Endothelial cell of umbilical vein (primary cell): ENCODE results near the gene RAB43. TPM values are rescaled to one million over a fixed set of nuclear protein-coding genes. Genes with fewer than 3 reads are reported as not detected.

Experiments used
- BruUV-seq: library from RNA; stranded (reverse); fragments of 400-500 nt; replicated peaks from 2 replicates; lab custom pipeline; 2021; lab: Mats Ljungman, UMichigan
- CTCF ChIA-PET: fragments of 300-600, 350-600 bp; sonication (Branson Sonifier 250); formaldehyde crosslinking; loops from one replicate; lab custom pipeline; 2021; ENCODE audit warnings: antibody characterized with exemption, inconsistent platforms; lab: Charles Lee
- POLR2A ChIA-PET: fragments of 300-600, 350-600 bp; sonication (Branson Sonifier 250); formaldehyde crosslinking; loops from one replicate; lab custom pipeline; 2021; ENCODE audit warnings: antibody characterized with exemption, inconsistent platforms; lab: Charles Lee
- DNase-seq: peaks from one replicate; pipeline ENCODE4 v3.0.0-alpha.2; 2011; ENCODE audit warnings: low read depth, low spot score
- FAIRE-seq: peaks from 2 replicates; lab custom pipeline; 2011; peaks lifted over from hg19 to GRCh38; lab: Jason Lieb, UNC
- H2AFZ ChIP-seq: 2 replicates; pipeline ENCODE4 v1.6.0; 2012; ENCODE audit warnings: low read depth, low read length, control low read depth, inconsistent platforms
- H3K27ac ChIP-seq: 2 replicates; pipeline ENCODE4 v1.5.1; 2011; ENCODE audit warnings: low read depth, mild to moderate bottlenecking, control low read depth, low read length, moderate library complexity; ENCODE audit not compliant: insufficient read depth
- H3K27me3 ChIP-seq, 2 experiments: 2 replicates each; pipeline versions ENCODE4 v1.6.0 to v1.6.1; 2011; ENCODE audit warnings: low read length in 2 of 2, mixed read lengths in 1 of 2; ENCODE audit not compliant: control insufficient read depth in 2 of 2, insufficient read depth in 2 of 2
- H3K36me3 ChIP-seq, 2 experiments: 2 replicates in 1 of 2; 3 replicates in 1 of 2; pipeline ENCODE4 v1.5.1; 2011; ENCODE audit warnings: low read length in 2 of 2, mild to moderate bottlenecking in 1 of 2, moderate library complexity in 1 of 2; ENCODE audit not compliant: control insufficient read depth in 2 of 2, insufficient read depth in 2 of 2; ENCODE audit errors: extremely low read depth in 1 of 2
- H3K4me1 ChIP-seq: 3 replicates; pipeline ENCODE4 v1.5.1; 2011; ENCODE audit warnings: mild to moderate bottlenecking, low read length; ENCODE audit not compliant: control insufficient read depth, insufficient read depth; ENCODE audit errors: extremely low read depth
- H3K4me2 ChIP-seq: 2 replicates; pipeline ENCODE4 v1.6.1; 2011; ENCODE audit warnings: low read length, control low read depth, mixed read lengths; ENCODE audit not compliant: insufficient read depth
- H3K4me3 ChIP-seq, 3 experiments: fragments of 200-600 bp in 1 of 3; sonication (generic), shearing (Covaris generic) in 1 of 3; replicated peaks in 1 of 3; 2 replicates each; pipeline ENCODE4 v1.5.1; 2011 to 2016; ENCODE audit warnings: control low read depth in 3 of 3, low read length in 3 of 3, mild to moderate bottlenecking in 2 of 3, inconsistent platforms in 1 of 3, low read depth in 1 of 3, moderate library complexity in 1 of 3; ENCODE audit not compliant: insufficient read depth in 1 of 3
- H3K79me2 ChIP-seq: 2 replicates; pipeline ENCODE4 v1.6.0; 2012; ENCODE audit warnings: low read length, inconsistent platforms; ENCODE audit not compliant: control insufficient read depth, insufficient read depth
- H3K9ac ChIP-seq: replicated peaks from 2 replicates; pipeline ENCODE3; 2011; ENCODE audit warnings: low read length, control low read depth; ENCODE audit not compliant: insufficient read depth; ENCODE audit errors: extremely low read depth
- H3K9me1 ChIP-seq: replicated peaks from 3 replicates; pipeline ENCODE4 v1.6.0; 2011; ENCODE audit warnings: mild to moderate bottlenecking, low read length; ENCODE audit not compliant: control insufficient read depth, insufficient read depth; ENCODE audit errors: extremely low read depth
- H3K9me3 ChIP-seq: replicated peaks from 2 replicates; pipeline ENCODE4 v1.5.1; 2012; ENCODE audit warnings: low read length, inconsistent platforms; ENCODE audit not compliant: control insufficient read depth, insufficient read depth
- H4K20me1 ChIP-seq: replicated peaks from 2 replicates; pipeline ENCODE3; 2011; ENCODE audit warnings: mild to moderate bottlenecking, low read length; ENCODE audit not compliant: control insufficient read depth, insufficient read depth; ENCODE audit errors: extremely low read depth
- CTCF ChIP-seq, 2 donors: IDR thresholded peaks; 1 replicate in 1 of 2; 2 replicates in 1 of 2; pipeline ENCODE4 v1.5.1; 2011; ENCODE audit warnings: low read length in 2 of 2, mild to moderate bottlenecking in 2 of 2, moderate library complexity in 2 of 2, control low read depth in 1 of 2, inconsistent platforms in 1 of 2, low read depth in 1 of 2; ENCODE audit not compliant: insufficient read depth in 1 of 2; ENCODE audit errors: extremely low read depth in 1 of 2
- EZH2 ChIP-seq: IDR thresholded peaks from 2 replicates; pipeline ENCODE4 v1.6.1; 2012; ENCODE audit warnings: borderline replicate concordance, low read depth, mild to moderate bottlenecking, moderate library complexity, low read length, inconsistent platforms; ENCODE audit not compliant: severe bottlenecking
- FOS ChIP-seq: IDR thresholded peaks from 2 replicates; pipeline ENCODE4 v1.6.1; 2011; ENCODE audit warnings: mild to moderate bottlenecking, low read length, moderate library complexity, borderline replicate concordance; ENCODE audit not compliant: insufficient read depth
- GATA2 ChIP-seq: IDR thresholded peaks from 2 replicates; pipeline ENCODE4 v1.7.0; 2011; ENCODE audit warnings: low read depth, mild to moderate bottlenecking, moderate library complexity, mixed read lengths, low read length; ENCODE audit not compliant: insufficient read length, insufficient read depth
- JUN ChIP-seq: IDR thresholded peaks from 2 replicates; pipeline ENCODE4 v1.6.1; 2011; ENCODE audit warnings: borderline replicate concordance, low read depth; ENCODE audit not compliant: insufficient read length, insufficient read depth
- MAX ChIP-seq: IDR thresholded peaks from 2 replicates; pipeline ENCODE4 v1.6.1; 2011; ENCODE audit not compliant: insufficient read depth, insufficient read length
- MYC ChIP-seq: IDR thresholded peaks from one replicate; pipeline ENCODE4 v1.6.1; 2011; ENCODE audit warnings: mild to moderate bottlenecking, low read depth, low read length
- POLR2A ChIP-seq: IDR thresholded peaks from 2 replicates; pipeline ENCODE4 v1.6.1; 2012; ENCODE audit warnings: low read depth, mild to moderate bottlenecking, control low read depth, low read length
- POLR2AphosphoS5 ChIP-seq: IDR thresholded peaks from 2 replicates; pipeline ENCODE4 v1.6.1; 2012; ENCODE audit warnings: low read depth, mild to moderate bottlenecking, control low read depth, low read length, moderate library complexity; ENCODE audit not compliant: insufficient read depth
- dilution Hi-C: fragments of 300-500 bp; cut with MboI; formaldehyde crosslinking; loops from one replicate; pipeline ENCODE4 v1.15.0; 2019; ENCODE audit warnings: low sequenced_read_pairs; ENCODE audit not compliant: extremely low pct_ligation_motif_present
- intact Hi-C: fragments of 100-400 bp; cut with micrococcal nuclease; formaldehyde crosslinking; loops from one replicate; pipeline ENCODE4 v1.10.0; 2022
- polyA plus RNA-seq, 4 experiments: library from polyadenylated mRNA; depleted of rRNA in 3 of 4; stranded (reverse) in 3 of 4; unstranded in 1 of 4; fragments of >200 nt; gene quantifications; 2 replicates each; pipeline versions ENCODE4 v1.2.1 to v1.2.3, GENCODE V29; 2011 to 2012; ENCODE audit warnings: missing spikeins in 1 of 4
- total RNA-seq: library from RNA; stranded (reverse); gene quantifications from 2 replicates; pipeline ENCODE4 v1.2.3, GENCODE V29; 2021

RAB43 gene
- total and polyA plus RNA-seq, 2 donors (not counting 3 experiments of a cell fraction or from before 2014, with no cell fraction given) = 18.5 to 31.5 TPM

GRCh38 chr3:129061023-129061887, 60.3 kb downstream of the RAB43 start:
- H3K9ac ChIP-seq = no peak overlapping the region
- H2AFZ ChIP-seq = no peak overlapping the region
- no peak for FAIRE-seq
- H3K9me1 ChIP-seq = no peaks in the 10 kb centered on the region
- no peaks in the 10 kb centered on the region for H3K79me2 ChIP-seq
- no peak for TF ChIP-seq EZH2
- no peak for TF ChIP-seq POLR2A
- TF ChIP-seq FOS = no peak
- TF ChIP-seq GATA2 = no peak
- TF ChIP-seq MAX = no peak
- TF ChIP-seq CTCF (IDR thresholded peaks at IDR 0.05; ENCODE audit: extremely low read depth in 1 of 2, insufficient read depth in 1 of 2, low read depth in 1 of 2, low read length in 2 of 2) = no peak
- no peak for TF ChIP-seq JUN
- TF ChIP-seq MYC = no peak
- TF ChIP-seq POLR2AphosphoS5 = no peak
- no peak for DNase-seq
- intact Hi-C loops = no loop called here
- no peaks in the 10 kb centered on the region for H4K20me1 ChIP-seq
- no TSS peak for BruUV-seq
- no peak overlapping the region for H3K4me2 ChIP-seq
- no peak overlapping the region for H3K4me3 ChIP-seq
- H3K9me3 ChIP-seq = no peaks in the 10 kb centered on the region
- dilution Hi-C loops = no loop called here
- H3K4me1 ChIP-seq = no peaks in the 10 kb centered on the region
- ChIA-PET CTCF (no interaction called here), POLR2A (no interaction called here)
- H3K36me3 ChIP-seq = no peaks in the 10 kb centered on the region
- H3K27me3 ChIP-seq = no peaks in the 10 kb centered on the region
- no peak overlapping the region for H3K27ac ChIP-seq
